Posterior cingulate gyrus (tissue), 11 donors: ENCODE results near the gene GAN.
"Not testable (repeated sequence)": the region's sequence is repeated elsewhere in the genome, so short reads cannot be mapped to it uniquely, and the experiment has no call there.

Experiments
- DNase-seq, 10 donors: peaks; one replicate each; pipeline versions ENCODE4 v3.0.0 to v3.0.0-alpha.2; 2020 to 2021; ENCODE audit warnings: mixed read lengths in 3 of 10
- intact Hi-C: fragments of 100-400 bp; cut with DNase I; formaldehyde crosslinking; loops from one replicate; pipeline ENCODE4 v1.15.1; 2023

The GAN gene

DNA sequence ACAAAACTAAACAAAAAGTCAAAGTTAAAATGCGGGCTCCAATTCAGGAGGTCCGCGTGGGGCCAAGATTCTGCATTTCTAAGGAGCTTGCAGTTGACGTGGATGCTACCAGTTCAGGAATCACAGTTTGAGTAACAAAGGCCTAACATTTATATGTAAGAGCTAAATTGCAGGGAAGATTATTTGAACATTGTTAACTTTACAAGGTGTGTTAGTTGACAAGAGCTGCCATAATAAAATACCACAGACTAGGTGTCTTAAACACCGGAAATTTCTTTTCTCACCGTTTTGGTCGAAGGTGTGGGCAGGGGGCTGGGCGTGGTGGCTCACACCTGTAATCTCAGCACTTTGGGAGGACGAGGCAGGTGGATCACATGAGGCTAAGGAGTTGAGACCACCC, 105.0 kb downstream of the GAN start:
- intact Hi-C loops: no loop called here
- peak in 1 of 10 donors; percentile 17 for DNase-seq

DNA sequence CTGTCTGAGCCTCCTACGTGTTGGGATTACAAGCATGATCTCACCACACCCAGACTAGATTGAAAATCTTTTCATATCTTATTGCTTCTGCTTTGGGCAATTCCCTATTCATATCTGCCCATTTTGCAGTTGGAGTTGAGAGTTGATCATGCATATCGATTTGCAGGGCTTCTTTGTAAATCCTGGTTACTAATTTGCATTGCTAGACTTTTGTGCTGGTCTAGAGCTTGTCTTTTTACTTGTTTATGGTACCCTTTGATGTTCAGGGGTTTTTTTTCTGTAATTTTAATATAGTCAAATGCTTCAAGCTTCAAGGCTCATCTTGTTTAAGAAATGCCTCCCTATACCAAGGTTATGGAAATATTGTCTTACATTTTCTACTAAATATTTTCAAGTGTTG, 106.4 kb downstream of the GAN start:
- intact Hi-C loops: no loop called here
- DNase-seq: no peak

DNA sequence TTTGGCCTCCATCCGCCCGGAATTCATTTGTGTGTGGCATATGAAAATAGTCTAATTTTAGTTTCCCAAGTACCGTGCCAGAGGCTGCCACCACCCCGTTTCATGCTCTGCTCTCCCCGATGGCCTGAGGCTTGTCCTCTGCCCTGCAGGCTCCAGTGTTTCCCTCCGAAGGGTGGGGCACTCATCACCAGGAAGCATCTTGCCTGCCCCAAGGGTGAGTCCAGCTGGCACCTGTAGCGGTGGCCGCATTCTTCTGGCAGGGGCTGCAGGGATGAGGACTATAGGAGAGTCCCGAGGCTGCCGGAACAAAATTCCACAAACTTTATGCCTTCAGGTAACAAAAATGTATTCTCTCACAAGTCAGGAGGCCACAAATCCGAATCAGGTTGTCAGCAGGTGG, 106.8 kb downstream of the GAN start:
- intact Hi-C loops: no loop called here
- peak in 3 of 10 donors; percentile 39 to 59 (median 55) for DNase-seq

DNA sequence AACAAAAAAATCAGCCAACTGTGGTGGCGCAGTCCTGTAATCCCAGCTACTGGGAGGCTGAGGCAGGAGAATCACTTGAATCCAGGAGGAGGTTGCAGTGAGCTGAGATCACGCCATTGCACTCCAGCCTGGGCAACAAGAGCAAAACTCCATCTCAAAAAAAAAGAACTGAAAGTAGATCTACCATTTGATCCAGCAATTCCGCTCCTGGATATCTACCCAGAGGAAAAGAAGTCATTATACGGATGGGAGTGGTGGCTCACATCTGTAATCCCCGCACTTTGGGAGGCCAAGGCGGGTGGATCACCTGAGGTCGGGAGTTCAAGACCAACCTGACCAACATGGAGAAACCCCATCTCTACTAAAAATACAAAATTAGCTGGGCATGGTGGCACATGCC, 107.4 kb downstream of the GAN start:
- DNase-seq: peak in 3 of 10 donors; percentile 2 to 16 (median 14)
- intact Hi-C loops: not testable (repeated sequence)

DNA sequence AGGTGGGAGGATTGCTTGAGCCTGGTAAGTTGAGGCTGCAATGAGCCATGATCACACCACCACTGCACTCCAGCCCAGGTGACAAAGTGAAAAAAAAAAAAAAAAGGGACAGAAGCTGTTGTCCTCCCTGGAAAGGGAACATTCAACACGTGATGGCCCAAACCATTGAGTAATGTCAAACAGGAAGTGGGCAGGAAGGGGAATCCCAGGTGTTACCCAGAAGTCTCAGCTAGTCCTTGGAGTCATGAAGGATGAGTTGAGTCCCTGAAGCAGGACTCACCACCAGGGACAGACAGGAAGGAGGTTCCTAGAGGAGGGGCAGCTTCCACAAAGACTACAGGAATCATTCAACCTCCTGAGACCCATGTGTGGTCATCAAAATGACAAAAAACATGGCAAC, 110.0 kb downstream of the GAN start:
- intact Hi-C loops: no loop called here

GRCh38 chr16:81427219-81427618, 112.5 kb downstream of the GAN start:
- intact Hi-C loops: no loop called here

More for the DNA sequence above, 110.0 kb downstream of the GAN start:
- DNase-seq: peak in 1 of 10 donors; percentile 3

DNA sequence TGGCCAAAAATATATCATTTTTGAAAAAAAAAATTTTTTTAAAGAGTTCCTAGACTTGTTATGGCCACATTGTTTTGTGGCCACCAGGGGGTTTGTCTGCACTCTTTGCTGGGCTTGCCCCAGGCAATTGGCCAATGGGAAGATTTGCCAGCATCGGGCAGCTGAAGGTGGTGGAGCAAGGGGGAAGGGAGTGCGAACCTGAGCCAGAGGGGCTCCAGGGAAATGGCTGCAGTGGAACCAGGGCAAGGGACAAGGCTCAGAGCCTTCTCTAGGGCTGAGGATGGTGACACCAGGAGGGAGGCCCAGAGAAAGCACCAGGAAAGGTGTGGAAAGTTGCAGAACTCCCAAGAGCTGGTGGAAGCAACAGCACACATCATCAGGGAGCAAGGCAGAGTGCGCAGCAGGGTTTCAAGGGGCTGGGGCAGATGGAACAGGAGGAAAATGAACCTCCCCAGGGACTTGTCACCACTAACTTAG, 114.3 kb downstream of the GAN start:
- intact Hi-C loops: no loop called here
- peak in 2 of 10 donors; percentile 27 to 77 for DNase-seq

More at GRCh38 chr16:81427219-81427618, 112.5 kb downstream of the GAN start:
- no peak for DNase-seq

DNA sequence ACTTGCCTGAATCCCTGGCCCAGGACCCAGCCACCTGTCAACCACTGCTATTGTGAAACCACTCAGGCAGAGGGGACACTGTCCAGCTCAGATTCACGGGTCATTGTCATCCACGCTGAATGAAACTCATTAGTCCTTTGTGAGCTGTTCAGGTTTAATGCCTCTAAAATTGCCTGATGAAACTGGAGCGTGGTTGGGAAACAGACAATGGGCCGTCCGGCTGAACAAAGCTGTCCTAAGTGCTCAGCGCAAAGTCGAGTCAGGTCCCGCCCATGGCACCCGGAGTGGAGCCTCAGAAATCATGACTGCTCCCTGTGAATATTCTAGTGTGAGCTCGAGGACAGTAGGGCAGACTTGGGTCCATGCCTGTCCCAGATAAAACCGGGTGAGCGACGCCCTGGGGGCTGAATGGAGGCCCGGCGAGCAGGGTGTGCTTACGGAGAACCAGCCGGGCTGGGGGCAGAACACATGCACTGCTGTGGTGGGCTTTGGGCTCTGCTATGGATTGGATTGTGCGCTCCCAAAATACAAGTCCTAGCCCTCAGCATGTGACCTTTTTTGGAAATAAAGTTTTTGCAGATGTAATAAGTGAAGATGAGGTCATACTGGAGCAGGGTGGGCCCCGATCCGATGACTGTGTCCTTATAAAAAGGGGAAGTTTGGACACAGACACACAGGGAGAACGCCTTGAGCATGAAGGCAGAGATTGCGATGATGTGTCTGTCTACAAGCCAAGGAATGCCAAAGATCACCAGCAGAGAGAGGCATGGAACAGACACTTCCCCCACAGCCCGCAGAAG, 117.0 kb downstream of the GAN start:
- intact Hi-C loops: no loop called here
- peak in 2 of 10 donors; percentile 44 to 52 for DNase-seq

GRCh38 chr16:81432937-81433557, 118.3 kb downstream of the GAN start:
- peak in 2 of 10 donors; percentile 13 to 52 for DNase-seq

GRCh38 chr16:81435103-81435502, 120.3 kb downstream of the GAN start:
- intact Hi-C loops: no loop called here
- peak in 2 of 10 donors; percentile 5 to 55 for DNase-seq

More at GRCh38 chr16:81432937-81433557, 118.3 kb downstream of the GAN start:
- intact Hi-C loops: no loop called here

GRCh38 chr16:81435567-81435966, 120.8 kb downstream of the GAN start:
- intact Hi-C loops: no loop called here
- no peak for DNase-seq

GRCh38 chr16:81436386-81436785, 121.6 kb downstream of the GAN start:
- intact Hi-C loops: no loop called here

GRCh38 chr16:81437865-81438264, 123.1 kb downstream of the GAN start:
- intact Hi-C loops: no loop called here
- DNase-seq: peak in 3 of 10 donors; percentile 28 to 61 (median 49)

More at GRCh38 chr16:81436386-81436785, 121.6 kb downstream of the GAN start:
- peak in 3 of 10 donors; percentile 4 to 11 (median 6) for DNase-seq
